ENCODE data around the gene IL22RA1.

- TF ChIP-seq CTCF (conservative IDR thresholded peaks at IDR 0.05 in 1 of 2, IDR thresholded peaks at IDR 0.05 in 1 of 2; ENCODE audit: low read depth in 1 of 2, low read length in 2 of 2): no peak
- TF ChIP-seq EZH2 (IDR thresholded peaks at IDR 0.05; ENCODE audit: low read length, missing control alignments): no peak
These were observed 24.3 kb downstream of the IL22RA1 start for GRCh38 chr1:24118410-24119242.

Measured in fibroblast of lung (primary cell).